Measurements from ENCODE around the gene PRKCZ. TPM values are rescaled to one million over a fixed set of nuclear protein-coding genes. Genes with fewer than 3 reads are reported as not detected.

The PRKCZ gene
- total and polyA plus RNA-seq, 4 donors: 4.8 to 9.9 (median 8.4) TPM

DNA sequence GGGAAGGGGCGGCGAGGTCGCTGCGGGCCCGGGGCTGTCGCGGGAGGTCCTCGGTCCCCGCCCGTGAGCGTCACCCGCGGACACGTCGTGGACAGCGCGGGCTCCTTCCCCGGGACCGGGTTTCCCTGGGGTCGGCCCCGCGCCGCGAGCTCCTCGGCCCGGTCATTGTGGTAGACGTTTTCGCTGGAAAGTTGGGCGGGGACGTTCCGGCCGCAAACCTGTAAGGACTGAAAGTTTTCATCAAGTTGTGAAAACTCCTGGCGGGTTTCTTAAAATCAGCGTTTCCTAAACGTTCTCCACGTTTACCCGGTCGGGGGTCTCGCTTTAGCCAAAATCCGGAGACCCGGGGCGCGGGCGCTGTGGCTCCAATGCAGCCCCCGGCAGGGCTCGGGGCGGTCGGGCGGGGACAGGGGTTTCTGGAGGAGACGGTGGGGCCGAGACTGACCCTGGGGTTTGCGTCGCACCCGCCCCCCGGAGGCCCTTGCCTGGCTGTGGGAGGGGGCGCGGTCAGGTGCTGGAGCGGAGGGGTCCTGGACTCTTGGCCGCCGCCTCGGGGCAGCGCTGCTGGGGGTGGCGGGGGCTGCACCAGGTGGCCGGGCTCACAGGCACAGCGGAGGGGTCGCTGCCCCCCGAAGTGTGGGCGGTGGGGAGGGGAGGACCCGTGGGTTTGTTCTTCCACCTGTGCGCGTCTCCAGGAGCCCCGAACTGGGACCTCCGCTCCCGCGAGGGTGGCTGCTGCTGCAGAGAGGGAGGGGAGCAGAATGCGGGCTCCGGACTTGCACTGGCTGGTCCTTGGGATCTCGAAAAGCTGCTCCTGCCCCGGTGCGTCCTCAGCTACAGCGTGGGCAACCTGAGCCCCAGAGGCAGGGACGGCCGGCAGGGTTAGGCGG lies 827 bp downstream of the PRKCZ start (continued):
- TF ChIP-seq, protein P1, sequence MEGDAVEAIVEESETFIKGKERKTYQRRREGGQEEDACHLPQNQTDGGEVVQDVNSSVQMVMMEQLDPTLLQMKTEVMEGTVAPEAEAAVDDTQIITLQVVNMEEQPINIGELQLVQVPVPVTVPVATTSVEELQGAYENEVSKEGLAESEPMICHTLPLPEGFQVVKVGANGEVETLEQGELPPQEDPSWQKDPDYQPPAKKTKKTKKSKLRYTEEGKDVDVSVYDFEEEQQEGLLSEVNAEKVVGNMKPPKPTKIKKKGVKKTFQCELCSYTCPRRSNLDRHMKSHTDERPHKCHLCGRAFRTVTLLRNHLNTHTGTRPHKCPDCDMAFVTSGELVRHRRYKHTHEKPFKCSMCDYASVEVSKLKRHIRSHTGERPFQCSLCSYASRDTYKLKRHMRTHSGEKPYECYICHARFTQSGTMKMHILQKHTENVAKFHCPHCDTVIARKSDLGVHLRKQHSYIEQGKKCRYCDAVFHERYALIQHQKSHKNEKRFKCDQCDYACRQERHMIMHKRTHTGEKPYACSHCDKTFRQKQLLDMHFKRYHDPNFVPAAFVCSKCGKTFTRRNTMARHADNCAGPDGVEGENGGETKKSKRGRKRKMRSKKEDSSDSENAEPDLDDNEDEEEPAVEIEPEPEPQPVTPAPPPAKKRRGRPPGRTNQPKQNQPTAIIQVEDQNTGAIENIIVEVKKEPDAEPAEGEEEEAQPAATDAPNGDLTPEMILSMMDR (IDR thresholded peaks at IDR 0.05; ENCODE audit: low read depth, low read length, missing input control): no peak
- TF ChIP-seq RXRA (IDR thresholded peaks at IDR 0.05): no peak
- TF ChIP-seq NR2F2 (IDR thresholded peaks at IDR 0.05): no peak
- no peak for TF ChIP-seq SP1 (IDR thresholded peaks at IDR 0.05)
- no peak for TF ChIP-seq FOXA2 (IDR thresholded peaks at IDR 0.05)
- TF ChIP-seq JUND (IDR thresholded peaks at IDR 0.05): no peak

GRCh38 chr1:2052054-2052679 lies 2.0 kb downstream of the PRKCZ start:
- no peak for TF ChIP-seq HNF4A (conservative IDR thresholded peaks at IDR 0.05)
- TF ChIP-seq SP1 (IDR thresholded peaks at IDR 0.05): no peak
- TF ChIP-seq, protein P2, sequence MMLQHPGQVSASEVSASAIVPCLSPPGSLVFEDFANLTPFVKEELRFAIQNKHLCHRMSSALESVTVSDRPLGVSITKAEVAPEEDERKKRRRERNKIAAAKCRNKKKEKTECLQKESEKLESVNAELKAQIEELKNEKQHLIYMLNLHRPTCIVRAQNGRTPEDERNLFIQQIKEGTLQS (IDR thresholded peaks at IDR 0.05): no peak
- no peak for TF ChIP-seq YY1 (IDR thresholded peaks at IDR 0.05)
- TF ChIP-seq, protein P1 (IDR thresholded peaks at IDR 0.05; ENCODE audit: low read depth, low read length, missing input control): no peak
- TF ChIP-seq RAD21 (IDR thresholded peaks at IDR 0.05): no peak
- TF ChIP-seq TAF1 (conservative IDR thresholded peaks at IDR 0.05): no peak
- TF ChIP-seq, protein P3, sequence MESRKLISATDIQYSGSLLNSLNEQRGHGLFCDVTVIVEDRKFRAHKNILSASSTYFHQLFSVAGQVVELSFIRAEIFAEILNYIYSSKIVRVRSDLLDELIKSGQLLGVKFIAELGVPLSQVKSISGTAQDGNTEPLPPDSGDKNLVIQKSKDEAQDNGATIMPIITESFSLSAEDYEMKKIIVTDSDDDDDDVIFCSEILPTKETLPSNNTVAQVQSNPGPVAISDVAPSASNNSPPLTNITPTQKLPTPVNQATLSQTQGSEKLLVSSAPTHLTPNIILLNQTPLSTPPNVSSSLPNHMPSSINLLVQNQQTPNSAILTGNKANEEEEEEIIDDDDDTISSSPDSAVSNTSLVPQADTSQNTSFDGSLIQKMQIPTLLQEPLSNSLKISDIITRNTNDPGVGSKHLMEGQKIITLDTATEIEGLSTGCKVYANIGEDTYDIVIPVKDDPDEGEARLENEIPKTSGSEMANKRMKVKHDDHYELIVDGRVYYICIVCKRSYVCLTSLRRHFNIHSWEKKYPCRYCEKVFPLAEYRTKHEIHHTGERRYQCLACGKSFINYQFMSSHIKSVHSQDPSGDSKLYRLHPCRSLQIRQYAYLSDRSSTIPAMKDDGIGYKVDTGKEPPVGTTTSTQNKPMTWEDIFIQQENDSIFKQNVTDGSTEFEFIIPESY (IDR thresholded peaks at IDR 0.05): no peak
- no peak for TF ChIP-seq GABPA (IDR thresholded peaks at IDR 0.05 in 1 of 2, conservative IDR thresholded peaks at IDR 0.05 in 1 of 2)
- no peak for TF ChIP-seq JUND (IDR thresholded peaks at IDR 0.05)
- TF ChIP-seq, protein P4, sequence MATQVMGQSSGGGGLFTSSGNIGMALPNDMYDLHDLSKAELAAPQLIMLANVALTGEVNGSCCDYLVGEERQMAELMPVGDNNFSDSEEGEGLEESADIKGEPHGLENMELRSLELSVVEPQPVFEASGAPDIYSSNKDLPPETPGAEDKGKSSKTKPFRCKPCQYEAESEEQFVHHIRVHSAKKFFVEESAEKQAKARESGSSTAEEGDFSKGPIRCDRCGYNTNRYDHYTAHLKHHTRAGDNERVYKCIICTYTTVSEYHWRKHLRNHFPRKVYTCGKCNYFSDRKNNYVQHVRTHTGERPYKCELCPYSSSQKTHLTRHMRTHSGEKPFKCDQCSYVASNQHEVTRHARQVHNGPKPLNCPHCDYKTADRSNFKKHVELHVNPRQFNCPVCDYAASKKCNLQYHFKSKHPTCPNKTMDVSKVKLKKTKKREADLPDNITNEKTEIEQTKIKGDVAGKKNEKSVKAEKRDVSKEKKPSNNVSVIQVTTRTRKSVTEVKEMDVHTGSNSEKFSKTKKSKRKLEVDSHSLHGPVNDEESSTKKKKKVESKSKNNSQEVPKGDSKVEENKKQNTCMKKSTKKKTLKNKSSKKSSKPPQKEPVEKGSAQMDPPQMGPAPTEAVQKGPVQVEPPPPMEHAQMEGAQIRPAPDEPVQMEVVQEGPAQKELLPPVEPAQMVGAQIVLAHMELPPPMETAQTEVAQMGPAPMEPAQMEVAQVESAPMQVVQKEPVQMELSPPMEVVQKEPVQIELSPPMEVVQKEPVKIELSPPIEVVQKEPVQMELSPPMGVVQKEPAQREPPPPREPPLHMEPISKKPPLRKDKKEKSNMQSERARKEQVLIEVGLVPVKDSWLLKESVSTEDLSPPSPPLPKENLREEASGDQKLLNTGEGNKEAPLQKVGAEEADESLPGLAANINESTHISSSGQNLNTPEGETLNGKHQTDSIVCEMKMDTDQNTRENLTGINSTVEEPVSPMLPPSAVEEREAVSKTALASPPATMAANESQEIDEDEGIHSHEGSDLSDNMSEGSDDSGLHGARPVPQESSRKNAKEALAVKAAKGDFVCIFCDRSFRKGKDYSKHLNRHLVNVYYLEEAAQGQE (IDR thresholded peaks at IDR 0.05): no peak
- TF ChIP-seq FOXA2 (IDR thresholded peaks at IDR 0.05): no peak
- no peak for TF ChIP-seq RXRA (IDR thresholded peaks at IDR 0.05)
- TF ChIP-seq, protein P5, sequence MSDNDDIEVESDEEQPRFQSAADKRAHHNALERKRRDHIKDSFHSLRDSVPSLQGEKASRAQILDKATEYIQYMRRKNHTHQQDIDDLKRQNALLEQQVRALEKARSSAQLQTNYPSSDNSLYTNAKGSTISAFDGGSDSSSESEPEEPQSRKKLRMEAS (IDR thresholded peaks at IDR 0.05): no peak
- no peak for TF ChIP-seq NR2F2 (IDR thresholded peaks at IDR 0.05)
- TF ChIP-seq FOXA1 (IDR thresholded peaks at IDR 0.05): no peak
- TF ChIP-seq EGR1 (IDR thresholded peaks at IDR 0.05; ENCODE audit: low read depth in 2 of 2): no peak
- no peak for TF ChIP-seq HNF4G (IDR thresholded peaks at IDR 0.05)
- 85% methylated on average over 16 of the region's 16 CpGs for WGBS
- DNase-seq (ENCODE audit: low spot score): no peak
- Histone ChIP-seq H3K9ac (ENCODE audit: low read depth in 1 of 2, low read length in 2 of 2) (no peak overlapping the region), H3K4me3 (ENCODE audit: low read depth in 1 of 3, low read length in 3 of 3) (no peak overlapping the region), H3K27ac (ENCODE audit: low read depth in 1 of 2, low read length in 2 of 2) (no peak overlapping the region), H3K36me3 (ENCODE audit: control insufficient read depth in 4 of 4, insufficient read depth in 3 of 4, low read depth in 1 of 4, low read length in 3 of 4) (peaks cover 0 to 12% (median under 1%) of the 10 kb centered on the region in 4 donors), H3K27me3 (ENCODE audit: control insufficient read depth in 4 of 4, insufficient read depth in 4 of 4, low read length in 3 of 4) (no peaks in the 10 kb centered on the region), H3K9me3 (ENCODE audit: control insufficient read depth in 4 of 4, low read length in 3 of 4) (no peaks in the 10 kb centered on the region), H3K4me1 (ENCODE audit: control insufficient read depth in 4 of 4, insufficient read depth in 4 of 4, low read length in 3 of 4) (peaks cover 16 to 36% (median 25%) of the 10 kb centered on the region in 4 donors)
